Fibroblast of skin of left quadriceps (primary cell): ENCODE data around the gene CLSTN1.
A peak's percentile ranks its signal among the peaks of the same experiment; 100 is the strongest.

ENCODE experiments used
- DNase-seq, 2 experiments: peaks; one replicate each; pipeline ENCODE4 v3.0.0-alpha.2; 2013; ENCODE audit warnings: low read depth in 2 of 2

The CLSTN1 gene

DNA sequence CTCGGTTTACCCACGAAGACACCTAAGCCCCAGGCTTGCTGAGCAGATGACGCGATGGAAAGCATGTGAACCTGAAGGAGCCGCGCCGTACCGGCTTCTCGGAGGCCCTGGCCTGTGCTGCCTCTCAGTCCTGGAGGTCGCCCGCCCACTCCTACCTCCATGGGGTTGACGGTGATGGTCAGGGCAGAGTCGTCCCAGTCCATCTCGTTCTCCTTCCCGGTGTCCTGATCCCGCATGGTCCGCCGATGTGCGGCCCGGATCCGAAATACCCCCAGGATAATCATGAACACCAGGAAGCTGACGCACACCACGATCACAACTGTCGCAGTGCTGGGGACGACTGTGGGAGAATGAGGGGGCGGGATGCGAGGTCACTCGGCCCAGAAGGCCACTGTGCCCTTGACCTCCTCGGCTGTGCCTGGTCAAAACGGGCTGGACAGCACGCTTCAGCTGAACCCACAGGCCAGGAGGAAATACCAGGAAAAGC, 92.7 kb downstream of the CLSTN1 start:
- DNase-seq: no peak

DNA sequence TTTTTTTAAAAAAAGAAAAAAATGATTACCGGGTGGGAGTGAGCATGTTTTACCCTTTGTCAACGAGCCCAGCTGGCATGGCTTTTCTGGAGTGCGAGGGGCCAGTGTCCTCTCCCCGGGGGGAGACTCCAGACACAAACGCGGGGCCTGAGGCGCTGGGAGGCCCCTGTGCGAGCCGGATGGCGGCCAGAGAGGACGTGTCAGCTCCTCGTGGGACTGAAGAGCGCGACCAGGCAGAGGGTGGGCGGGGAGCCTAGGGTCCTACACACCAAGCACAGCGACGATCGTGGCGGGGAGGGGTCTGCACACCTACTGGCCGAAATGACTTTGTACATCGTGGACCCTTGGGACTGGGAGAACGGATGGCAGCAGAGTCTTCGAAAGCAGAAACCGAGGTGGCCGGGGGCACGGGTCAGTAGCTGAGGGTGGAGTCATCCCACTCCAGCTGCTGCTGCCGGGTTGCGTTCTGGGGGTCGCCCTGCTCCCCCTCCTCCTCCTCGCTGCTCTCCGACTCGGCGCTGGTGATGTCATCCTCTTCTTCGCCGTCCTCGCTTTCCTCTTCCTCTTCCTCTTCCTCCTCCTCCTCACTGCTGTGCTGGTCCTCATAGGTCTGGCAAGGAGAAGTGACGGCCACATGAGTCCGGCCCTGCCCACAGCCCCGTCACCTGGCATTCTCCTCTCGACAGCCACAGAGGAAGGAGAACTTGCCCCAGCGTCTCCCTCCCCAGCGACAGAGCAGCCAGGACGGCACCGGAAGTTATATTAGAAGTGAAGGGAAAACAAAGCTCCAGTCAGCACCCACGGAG, 93.5 kb downstream of the CLSTN1 start:
- no peak for DNase-seq

DNA sequence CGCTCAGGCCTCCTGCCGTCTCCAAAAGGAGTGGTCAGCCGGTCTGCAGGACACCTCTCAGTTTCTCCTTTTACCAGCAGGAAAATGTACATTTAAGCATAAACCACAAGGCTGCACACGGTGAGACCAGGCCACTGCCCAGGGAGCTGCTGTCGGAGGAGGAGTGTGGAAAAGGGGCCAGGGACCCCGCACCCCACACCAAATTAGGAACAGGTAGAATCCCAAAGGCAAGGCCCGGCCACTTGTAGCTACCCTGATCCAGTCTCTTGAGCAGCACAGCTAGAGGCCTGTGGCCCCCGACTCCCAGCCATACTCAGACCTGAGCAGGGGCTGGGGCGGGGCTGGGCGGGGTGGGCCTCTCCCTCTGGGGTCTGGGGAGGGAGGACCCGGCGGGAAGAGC, 94.2 kb downstream of the CLSTN1 start:
- DNase-seq: no peak

DNA sequence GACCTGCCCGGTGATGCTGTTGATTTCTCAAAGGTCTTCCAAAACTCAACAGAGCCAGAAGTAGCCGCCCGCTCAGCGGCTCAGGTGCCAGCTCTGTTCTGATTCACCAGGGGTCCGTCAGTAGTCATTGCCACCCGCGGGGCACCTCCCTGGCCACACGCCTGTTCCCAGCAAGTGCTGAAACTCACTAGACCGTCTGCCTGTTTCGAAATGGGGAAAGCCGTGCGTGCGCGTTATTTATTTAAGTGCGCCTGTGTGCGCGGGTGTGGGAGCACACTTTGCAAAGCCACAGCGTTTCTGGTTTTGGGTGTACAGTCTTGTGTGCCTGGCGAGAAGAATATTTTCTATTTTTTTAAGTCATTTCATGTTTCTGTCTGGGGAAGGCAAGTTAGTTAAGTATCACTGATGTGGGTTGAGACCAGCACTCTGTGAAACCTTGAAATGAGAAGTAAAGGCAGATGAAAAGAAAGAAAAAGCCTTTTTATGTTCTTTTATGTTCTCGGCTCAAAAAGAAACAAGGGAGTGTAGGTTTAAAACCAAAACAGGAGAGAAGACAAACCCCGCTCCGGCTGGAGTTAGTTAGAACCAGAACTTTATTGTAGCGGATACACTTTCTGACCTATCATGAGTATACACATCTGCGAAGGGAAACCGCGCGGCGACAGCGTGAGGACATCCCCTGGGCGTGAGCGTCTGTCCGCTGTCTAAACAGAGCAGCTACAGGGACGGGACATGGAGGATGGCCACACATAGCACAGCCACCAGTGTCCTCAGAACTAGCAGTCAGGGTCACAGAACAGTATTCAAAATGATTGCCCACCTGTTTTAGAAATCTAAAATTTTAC, 95.1 kb downstream of the CLSTN1 start:
- no peak for DNase-seq

DNA sequence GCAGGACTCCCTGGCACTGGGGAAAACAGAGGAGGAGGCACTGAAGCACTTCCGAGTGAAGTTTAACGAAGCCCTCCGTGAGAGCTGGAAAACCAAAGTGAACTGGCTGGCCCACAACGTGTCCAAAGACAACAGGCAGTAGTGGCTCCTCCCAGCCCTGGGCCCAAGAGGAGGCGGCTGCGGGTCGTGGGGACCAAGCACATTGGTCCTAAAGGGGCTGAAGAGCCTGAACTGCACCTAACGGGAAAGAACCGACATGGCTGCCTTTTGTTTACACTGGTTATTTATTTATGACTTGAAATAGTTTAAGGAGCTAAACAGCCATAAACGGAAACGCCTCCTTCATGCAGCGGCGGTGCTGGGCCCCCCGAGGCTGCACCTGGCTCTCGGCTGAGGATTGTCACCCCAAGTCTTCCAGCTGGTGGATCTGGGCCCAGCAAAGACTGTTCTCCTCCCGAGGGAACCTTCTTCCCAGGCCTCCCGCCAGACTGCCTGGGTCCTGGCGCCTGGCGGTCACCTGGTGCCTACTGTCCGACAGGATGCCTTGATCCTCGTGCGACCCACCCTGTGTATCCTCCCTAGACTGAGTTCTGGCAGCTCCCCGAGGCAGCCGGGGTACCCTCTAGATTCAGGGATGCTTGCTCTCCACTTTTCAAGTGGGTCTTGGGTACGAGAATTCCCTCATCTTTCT, 96.7 kb downstream of the CLSTN1 start:
- DNase-seq: no peak

DNA sequence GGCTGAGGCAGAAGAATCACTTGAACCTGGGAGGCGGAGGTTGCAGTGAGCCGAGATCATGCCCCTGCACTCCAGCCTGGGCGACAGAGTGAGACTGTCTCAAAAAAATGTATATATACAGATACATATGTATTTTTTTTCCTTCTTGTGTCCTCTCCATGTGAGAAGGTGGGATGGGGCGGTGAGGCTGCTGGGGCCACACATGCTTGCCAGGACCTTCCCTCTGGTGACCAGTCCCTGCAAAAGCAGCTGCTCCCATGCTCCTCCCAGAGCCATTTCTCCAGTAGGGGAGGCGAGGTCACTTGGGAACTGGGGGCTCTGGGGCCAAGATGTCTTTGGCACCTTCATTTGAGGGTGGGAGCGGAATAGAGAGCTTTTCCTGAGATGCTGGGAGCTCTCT, 97.4 kb downstream of the CLSTN1 start:
- no peak for DNase-seq

DNA sequence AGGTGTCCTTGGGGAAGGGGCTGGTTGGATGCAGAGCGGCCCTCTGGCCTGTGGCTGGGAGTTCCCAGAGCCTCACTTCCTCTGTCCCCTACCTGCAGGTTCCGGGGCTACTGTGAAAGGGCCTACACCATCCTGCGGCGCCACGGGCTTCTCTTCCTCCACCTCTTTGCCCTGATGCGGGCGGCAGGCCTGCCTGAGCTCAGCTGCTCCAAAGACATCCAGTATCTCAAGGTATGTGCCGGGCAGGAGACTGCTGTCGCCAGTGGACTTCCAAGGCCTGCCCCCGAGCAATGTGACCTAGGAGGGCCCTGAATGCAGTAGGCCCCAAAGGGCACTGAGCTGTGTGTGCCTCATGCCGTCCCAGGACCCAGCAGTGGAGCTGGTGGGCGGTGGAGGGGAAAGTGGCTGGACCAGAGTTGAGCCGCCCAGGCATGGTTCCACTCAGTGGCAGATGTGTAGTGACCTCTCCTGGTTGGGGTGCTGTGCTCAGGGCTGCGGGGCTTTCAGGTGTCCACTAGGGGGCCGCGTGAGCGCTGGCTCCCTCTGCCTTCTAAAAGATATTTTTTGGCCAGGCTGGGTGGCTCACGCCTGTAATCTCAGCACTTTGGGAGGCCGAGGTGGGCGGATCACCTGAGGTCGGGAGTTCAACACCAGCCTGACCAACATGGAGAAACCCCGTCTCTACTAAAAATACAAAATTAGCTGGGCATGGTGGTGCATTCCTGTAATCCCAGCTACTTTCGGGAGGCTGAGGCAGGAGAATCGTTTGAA, 98.9 kb downstream of the CLSTN1 start:
- DNase-seq: peak in 1 of 2 experiments; percentile 11

DNA sequence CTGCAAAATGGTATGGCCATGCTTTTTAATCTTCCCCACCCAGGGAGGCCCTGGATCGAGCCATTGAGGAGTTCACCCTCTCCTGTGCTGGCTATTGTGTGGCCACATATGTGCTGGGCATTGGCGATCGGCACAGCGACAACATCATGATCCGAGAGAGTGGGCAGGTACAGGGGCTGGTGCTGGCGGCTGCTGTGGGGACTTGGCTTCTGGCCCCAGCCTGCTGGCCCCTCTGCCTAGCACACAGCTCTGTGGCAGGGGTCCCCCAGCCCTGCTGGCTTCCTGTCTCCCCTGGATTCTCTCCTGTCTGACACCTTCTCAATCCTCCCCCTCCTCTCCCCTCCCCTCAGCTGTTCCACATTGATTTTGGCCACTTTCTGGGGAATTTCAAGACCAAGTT, 99.8 kb downstream of the CLSTN1 start:
- DNase-seq: no peak

DNA sequence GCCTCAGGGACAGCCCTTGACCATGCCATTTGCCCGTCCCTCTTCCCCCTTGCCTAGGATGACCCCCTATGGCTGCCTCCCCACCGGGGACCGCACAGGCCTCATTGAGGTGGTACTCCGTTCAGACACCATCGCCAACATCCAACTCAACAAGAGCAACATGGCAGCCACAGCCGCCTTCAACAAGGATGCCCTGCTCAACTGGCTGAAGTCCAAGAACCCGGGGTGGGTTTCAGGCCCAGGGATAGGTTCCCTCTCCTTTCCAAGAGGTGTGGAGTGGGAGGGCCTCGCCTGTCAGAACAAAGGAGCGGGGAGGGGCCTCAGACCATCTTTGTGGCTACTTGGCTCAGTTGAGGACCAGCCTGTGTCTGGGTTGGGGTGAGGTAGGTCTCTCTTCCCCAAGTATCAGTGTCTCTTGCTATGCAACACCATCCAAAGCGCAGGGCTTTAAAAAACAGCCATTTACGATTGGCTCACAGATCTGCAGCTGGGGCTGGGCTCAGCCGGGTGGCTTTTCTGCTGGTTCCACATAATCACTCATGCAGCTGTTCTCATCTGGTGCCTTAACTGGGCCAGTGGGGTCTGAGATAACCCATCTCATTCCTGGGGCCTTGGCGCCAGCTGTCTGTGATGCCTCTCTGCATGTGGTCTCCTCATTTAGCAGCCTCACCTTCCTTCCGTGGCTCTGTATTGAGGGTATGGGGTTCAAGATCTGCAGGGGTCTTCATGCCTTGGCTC, 100.5 kb downstream of the CLSTN1 start:
- no peak for DNase-seq

DNA sequence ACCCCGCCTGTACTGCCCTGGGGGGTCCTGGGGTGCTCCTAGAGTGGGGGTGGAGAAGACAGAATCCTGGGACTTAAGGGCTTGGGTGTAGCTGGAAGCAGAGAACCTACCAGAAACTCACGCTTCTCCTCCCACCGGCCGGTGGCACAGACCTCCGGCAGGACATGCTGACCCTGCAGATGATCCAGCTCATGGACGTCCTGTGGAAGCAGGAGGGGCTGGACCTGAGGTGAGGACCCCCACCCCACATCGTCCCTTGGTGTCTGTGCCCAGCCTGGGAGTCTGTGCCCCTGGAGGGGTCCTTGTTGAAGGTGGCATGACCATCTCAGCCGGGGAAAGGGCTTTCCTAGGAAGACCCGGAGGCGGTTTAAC, 101.4 kb downstream of the CLSTN1 start:
- no peak for DNase-seq

DNA sequence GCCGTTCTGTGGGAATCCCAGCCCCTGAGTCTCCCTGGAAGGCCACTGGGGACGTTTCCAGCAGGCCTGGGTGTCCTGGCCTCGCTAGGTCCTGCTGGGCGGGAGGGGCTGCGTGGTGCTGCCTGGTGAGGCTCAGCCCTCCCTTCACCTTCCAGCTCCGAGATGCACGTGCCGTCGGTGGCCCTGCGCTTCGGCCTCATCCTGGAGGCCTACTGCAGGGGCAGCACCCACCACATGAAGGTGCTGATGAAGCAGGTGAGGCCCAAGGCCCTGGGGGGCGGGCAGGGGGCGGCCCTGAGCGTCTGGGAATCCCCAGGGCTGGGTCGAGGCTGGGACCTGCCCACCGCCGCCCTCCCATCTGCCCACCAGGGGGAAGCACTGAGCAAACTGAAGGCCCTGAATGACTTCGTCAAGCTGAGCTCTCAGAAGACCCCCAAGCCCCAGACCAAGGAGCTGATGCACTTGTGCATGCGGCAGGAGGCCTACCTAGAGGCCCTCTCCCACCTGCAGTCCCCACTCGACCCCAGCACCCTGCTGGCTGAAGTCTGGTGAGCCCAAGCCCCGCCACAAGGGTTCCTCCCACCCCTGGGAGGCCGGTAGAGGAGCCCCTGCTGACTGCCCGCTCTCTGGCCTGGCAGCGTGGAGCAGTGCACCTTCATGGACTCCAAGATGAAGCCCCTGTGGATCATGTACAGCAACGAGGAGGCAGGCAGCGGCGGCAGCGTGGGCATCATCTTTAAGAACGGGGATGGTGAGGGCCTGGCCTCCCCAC, 102.0 kb downstream of the CLSTN1 start:
- DNase-seq: no peak

DNA sequence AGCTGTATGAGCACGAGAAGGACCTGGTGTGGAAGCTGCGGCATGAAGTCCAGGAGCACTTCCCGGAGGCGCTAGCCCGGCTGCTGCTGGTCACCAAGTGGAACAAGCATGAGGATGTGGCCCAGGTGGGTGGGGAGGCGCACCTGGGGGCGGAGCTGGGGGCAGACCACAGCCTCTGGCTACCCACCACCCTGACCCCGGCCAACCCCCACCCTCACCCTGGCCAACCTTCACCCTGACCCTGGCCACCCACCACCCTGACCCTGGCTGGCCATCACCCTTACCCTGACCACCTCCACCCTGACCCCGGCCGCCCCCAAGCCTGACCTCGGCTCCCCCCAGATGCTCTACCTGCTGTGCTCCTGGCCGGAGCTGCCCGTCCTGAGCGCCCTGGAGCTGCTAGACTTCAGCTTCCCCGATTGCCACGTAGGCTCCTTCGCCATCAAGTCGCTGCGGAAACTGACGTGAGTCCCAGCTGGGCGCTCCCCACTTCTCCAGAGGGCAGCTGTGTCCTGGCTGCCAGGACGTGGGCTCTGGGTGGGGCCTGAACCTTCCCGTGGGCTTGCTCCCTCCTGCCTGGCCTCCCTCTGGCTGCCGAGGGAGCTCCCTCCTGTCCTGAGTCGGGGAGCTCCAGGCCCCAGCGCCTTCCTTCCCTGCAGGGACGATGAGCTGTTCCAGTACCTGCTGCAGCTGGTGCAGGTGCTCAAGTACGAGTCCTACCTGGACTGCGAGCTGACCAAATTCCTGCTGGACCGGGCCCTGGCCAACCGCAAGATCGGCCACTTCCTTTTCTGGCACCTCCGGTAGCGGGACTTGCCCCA, 102.8 kb downstream of the CLSTN1 start:
- DNase-seq: no peak

DNA sequence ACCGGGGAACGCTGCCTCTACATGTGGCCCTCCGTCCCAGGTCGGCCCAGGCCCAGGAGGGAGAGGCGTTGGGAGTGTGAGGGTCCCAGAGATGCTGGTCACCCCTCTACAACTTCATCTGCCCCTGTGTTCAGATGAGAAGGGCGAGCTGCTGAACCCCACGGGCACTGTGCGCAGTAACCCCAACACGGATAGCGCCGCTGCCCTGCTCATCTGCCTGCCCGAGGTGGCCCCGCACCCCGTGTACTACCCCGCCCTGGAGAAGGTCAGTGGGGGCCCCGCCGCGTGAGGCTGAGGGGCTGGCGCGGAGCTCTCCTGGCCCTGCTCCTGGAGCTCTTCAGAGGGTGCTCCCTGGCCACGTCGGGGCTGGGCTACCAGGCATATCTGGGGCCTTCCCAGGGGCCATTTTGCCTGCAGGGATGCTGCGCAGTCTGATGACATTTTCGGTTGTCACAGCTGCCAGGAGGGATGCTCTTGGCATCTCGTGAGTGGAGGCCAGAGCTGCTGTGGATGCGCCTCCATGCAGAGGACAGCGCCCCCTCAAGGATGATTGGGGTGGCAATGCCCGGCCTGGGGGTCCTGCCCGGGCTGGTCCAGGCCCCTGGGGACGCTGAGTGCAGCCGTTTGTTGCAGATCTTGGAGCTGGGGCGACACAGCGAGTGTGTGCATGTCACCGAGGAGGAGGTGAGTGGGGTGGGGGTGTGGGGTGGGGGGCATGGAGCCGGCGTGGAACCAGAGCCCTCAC, 103.6 kb downstream of the CLSTN1 start:
- DNase-seq: no peak

DNA sequence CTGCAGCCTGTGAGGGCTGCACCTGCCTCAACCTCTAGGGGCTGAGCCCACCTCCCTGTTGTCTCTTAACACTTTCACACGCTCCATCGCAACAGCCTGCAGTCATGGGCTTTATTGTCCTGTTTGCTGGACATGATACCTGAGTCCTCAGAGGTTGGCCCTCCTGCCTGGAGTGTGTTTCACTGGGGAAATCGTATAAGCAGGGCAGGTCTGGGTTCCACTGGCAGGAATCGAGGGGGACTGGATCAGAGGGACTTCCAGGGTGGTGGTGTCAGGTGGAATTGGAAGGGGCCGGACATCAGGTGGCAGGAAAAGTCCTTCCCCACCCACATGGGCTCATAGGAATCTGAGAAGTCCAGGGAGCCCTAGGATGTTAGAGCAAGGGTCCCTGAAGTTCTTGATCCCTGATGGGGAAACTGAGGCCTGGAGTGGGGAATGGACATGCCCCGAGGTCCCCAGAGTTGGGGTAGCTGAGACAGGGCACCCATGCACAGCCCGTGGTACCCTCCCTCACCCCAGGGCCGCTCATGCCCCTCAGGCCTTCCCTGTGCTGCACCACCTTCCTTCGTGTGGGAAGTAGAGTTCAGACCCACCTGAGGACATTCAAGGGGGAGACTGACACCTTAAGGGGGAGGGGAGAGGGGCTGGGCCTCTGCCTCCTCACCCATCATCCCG, 105.6 kb downstream of the CLSTN1 start:
- no peak for DNase-seq

DNA sequence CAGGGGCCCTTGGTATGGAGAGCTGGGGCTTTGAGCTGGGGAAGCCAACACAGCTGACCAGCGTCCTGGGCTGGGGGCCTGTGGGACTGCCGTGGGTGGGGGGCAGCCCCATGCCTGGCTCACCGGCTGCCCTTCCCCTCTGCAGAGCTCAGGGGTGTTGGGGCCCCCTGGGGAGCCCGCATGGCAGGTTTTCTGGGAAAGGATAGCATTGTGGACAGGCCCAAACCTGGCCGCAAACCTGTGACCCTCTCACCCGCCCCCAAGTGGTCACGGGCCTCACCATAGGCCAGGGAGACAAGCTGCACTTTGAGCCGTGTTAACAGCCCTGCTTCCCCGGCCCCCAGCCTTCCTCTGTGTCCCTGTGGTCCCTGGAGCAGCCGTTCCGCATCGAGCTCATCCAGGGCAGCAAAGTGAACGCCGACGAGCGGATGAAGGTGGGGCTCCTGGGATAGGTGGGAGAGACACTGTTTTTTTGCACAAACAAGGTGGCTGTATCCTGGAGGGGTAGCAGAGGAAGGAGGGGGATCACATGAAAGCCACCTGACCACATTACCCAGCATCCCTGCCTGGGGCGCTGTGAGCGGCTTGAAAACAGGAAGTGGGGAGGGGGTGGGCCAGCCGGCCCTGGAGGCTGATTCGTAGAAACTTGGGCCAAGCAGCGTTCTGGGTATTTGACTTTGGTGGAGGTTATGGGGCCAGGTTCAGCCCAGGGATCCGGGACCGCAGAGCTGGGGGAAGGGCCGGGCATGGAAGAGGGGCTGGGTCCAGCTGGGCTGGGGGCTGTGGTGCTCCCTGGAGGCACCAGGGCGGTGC, 106.4 kb downstream of the CLSTN1 start:
- no peak for DNase-seq

DNA sequence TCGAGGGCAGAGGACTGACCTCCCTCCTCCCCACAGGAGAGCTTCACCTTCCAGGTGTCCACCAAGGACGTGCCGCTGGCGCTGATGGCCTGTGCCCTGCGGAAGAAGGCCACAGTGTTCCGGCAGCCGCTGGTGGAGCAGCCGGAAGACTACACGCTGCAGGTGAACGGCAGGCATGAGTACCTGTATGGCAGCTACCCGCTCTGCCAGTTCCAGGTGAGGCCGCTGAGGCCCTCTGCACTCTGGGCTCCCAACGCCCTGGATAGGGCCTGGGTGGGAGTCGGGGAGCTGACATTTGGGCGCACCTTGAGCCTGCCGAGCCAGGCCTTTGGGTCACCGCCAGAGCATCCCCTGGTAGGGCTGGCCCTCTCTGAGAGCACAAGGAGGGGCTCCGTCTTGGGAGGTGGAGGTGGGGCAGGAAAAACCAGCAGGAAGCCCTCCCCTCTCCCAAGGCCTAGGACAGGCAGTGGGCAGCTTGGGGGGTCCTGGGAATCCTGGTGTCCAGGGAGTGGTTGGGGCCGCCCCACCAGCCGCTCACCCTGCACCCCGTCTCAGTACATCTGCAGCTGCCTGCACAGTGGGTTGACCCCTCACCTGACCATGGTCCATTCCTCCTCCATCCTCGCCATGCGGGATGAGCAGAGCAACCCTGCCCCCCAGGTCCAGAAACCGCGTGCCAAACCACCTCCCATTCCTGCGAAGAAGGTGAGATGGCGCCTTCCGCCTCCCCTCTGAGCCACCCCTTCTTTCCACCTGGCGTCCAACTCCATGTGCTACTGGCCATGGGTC, 107.2 kb downstream of the CLSTN1 start:
- no peak for DNase-seq
